SK-N-SH treated with all-trans-retinoic acid at 6 μM for 48 hours (cell line): ENCODE measurements around the gene MIPEP.

Experiments
- ATAC-seq: fragments of 200-7000 bp; cut with Tn5 transposase; 3 replicates; pipeline ENCODE4 v1.9.1; 2020; ENCODE audit warnings: mild to moderate bottlenecking, moderate library complexity
- ARNTL ChIP-seq: fragments of 450-650 bp; formaldehyde crosslinking; IDR thresholded peaks from 2 replicates; pipeline ENCODE4 v1.5.0; 2020; ENCODE audit warnings: low read depth, mild to moderate bottlenecking, moderate library complexity, borderline replicate concordance
- BACH2 ChIP-seq: fragments of 250-450 bp; sonication (Bioruptor Pico); IDR thresholded peaks from 2 replicates; pipeline ENCODE4 v1.9.0; 2021; ENCODE audit warnings: mild to moderate bottlenecking, borderline replicate concordance
- CREB5 ChIP-seq: fragments of 250-450 bp; sonication (Bioruptor Pico); IDR thresholded peaks from 2 replicates; pipeline ENCODE4 v1.5.1; 2020; ENCODE audit warnings: low read depth, mild to moderate bottlenecking, moderate library complexity
- CSDC2 ChIP-seq: fragments of 250-450 bp; sonication (Bioruptor Pico); IDR thresholded peaks from 2 replicates; pipeline ENCODE4 v1.5.0; 2020; ENCODE audit warnings: mild to moderate bottlenecking, moderate library complexity
- CSRNP3 ChIP-seq: fragments of 250-450 bp; sonication (Bioruptor Pico); IDR thresholded peaks from 2 replicates; pipeline ENCODE4 v1.5.1; 2021; ENCODE audit warnings: mild to moderate bottlenecking, moderate library complexity
- ESRRG ChIP-seq: fragments of 250-450 bp; sonication (Bioruptor Pico); IDR thresholded peaks from 2 replicates; pipeline ENCODE4 v1.6.1; 2021; ENCODE audit warnings: mild to moderate bottlenecking
- GLIS3 ChIP-seq: fragments of 250-450 bp; sonication (Bioruptor Pico); IDR thresholded peaks from 2 replicates; pipeline ENCODE4 v1.5.0; 2020; ENCODE audit warnings: mild to moderate bottlenecking, moderate library complexity
- ISL1 ChIP-seq: fragments of 250-450 bp; sonication (Bioruptor Pico); IDR thresholded peaks from 2 replicates; pipeline ENCODE4 v2.1.2; 2022; ENCODE audit warnings: mild to moderate bottlenecking, moderate library complexity
- OSR1 ChIP-seq: fragments of 250-450 bp; sonication (Bioruptor Pico); IDR thresholded peaks from 2 replicates; pipeline ENCODE4 v1.8.0; 2022; ENCODE audit warnings: moderate library complexity, mild to moderate bottlenecking, inconsistent platforms
- POU6F1 ChIP-seq: fragments of 250-450 bp; sonication (Bioruptor Pico); IDR thresholded peaks from 2 replicates; pipeline ENCODE4 v1.8.0; 2021; ENCODE audit warnings: low read depth, mild to moderate bottlenecking, moderate library complexity, borderline replicate concordance
- PPARA ChIP-seq: fragments of 250-450 bp; sonication (Bioruptor Pico); IDR thresholded peaks from 2 replicates; pipeline ENCODE4 v1.5.0; 2020; ENCODE audit warnings: mild to moderate bottlenecking, borderline replicate concordance
- RARB ChIP-seq: fragments of 250-450 bp; sonication (Bioruptor Pico); IDR thresholded peaks from 2 replicates; pipeline ENCODE4 v1.8.0; 2021; ENCODE audit warnings: mild to moderate bottlenecking, moderate library complexity
- SNAI2 ChIP-seq: fragments of 250-450 bp; sonication (Bioruptor Pico); IDR thresholded peaks from 2 replicates; pipeline ENCODE4 v1.5.0; 2020; ENCODE audit warnings: mild to moderate bottlenecking, moderate library complexity
- TCF4 ChIP-seq: fragments of 250-450 bp; sonication (Bioruptor Pico); IDR thresholded peaks from 2 replicates; pipeline ENCODE4 v1.8.0; 2021; ENCODE audit warnings: mild to moderate bottlenecking, moderate library complexity, borderline replicate concordance
- TOX ChIP-seq: fragments of 250-450 bp; sonication (Bioruptor Pico); IDR thresholded peaks from 2 replicates; pipeline ENCODE4 v1.8.0; 2021; ENCODE audit warnings: mild to moderate bottlenecking, moderate library complexity, borderline replicate concordance
- ZC3H10 ChIP-seq: fragments of 250-450 bp; sonication (Bioruptor Pico); IDR thresholded peaks from 2 replicates; pipeline ENCODE4 v1.5.1; 2021; ENCODE audit warnings: mild to moderate bottlenecking, moderate library complexity
- ZFP3 ChIP-seq: fragments of 250-450 bp; sonication (Bioruptor Pico); IDR thresholded peaks from 2 replicates; pipeline ENCODE4 v1.5.0; 2020; ENCODE audit warnings: mild to moderate bottlenecking, moderate library complexity
- ZFP30 ChIP-seq: fragments of 450-650 bp; formaldehyde crosslinking; IDR thresholded peaks from 2 replicates; pipeline ENCODE4 v1.5.0; 2022; ENCODE audit warnings: mild to moderate bottlenecking, moderate library complexity
- ZNF70 ChIP-seq: fragments of 450-650 bp; formaldehyde crosslinking; IDR thresholded peaks from 2 replicates; pipeline ENCODE4 v1.5.0; 2020; ENCODE audit warnings: mild to moderate bottlenecking, moderate library complexity
- ZNF8 ChIP-seq: fragments of 450-650 bp; formaldehyde crosslinking; IDR thresholded peaks from 2 replicates; pipeline ENCODE4 v1.5.0; 2020; ENCODE audit warnings: mild to moderate bottlenecking, moderate library complexity
- TF ChIP-seq, protein P1 (sequence below): fragments of 250-450 bp; sonication (Bioruptor Pico); IDR thresholded peaks from 2 replicates; pipeline ENCODE4 v1.8.0; 2020; ENCODE audit warnings: mild to moderate bottlenecking, moderate library complexity, borderline replicate concordance

The MIPEP gene

DNA sequence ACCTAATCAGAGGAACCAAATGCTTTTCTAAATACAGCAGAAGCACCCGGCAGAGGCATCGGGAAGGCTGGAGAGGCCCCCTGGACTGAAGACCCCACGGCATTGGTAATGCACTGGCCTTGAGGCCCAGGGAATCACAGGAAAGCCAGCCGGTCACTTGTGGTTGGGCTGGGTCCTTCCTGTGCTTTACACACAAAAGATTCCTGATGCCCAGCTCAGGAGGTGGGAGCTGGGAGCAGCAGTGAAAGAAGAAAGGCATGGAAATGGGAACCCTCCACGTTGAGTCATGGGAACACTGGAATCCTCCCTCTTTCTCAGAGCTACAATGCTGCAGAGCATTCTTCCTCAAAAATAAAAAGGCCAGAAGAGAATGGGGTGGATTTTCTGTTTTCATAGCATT, 192.6 kb downstream of the MIPEP start:
- no peak for ATAC-seq
- TF ChIP-seq ZNF70 (no peak), ISL1 (CRISPR knock-in tag) (no peak), GLIS3 (no peak), ARNTL (no peak), TCF4 (CRISPR knock-in tag) (no peak), ZFP30 (CRISPR knock-in tag) (no peak), RARB (CRISPR knock-in tag) (no peak), ZFP3 (no peak), TOX (CRISPR knock-in tag) (no peak)

DNA sequence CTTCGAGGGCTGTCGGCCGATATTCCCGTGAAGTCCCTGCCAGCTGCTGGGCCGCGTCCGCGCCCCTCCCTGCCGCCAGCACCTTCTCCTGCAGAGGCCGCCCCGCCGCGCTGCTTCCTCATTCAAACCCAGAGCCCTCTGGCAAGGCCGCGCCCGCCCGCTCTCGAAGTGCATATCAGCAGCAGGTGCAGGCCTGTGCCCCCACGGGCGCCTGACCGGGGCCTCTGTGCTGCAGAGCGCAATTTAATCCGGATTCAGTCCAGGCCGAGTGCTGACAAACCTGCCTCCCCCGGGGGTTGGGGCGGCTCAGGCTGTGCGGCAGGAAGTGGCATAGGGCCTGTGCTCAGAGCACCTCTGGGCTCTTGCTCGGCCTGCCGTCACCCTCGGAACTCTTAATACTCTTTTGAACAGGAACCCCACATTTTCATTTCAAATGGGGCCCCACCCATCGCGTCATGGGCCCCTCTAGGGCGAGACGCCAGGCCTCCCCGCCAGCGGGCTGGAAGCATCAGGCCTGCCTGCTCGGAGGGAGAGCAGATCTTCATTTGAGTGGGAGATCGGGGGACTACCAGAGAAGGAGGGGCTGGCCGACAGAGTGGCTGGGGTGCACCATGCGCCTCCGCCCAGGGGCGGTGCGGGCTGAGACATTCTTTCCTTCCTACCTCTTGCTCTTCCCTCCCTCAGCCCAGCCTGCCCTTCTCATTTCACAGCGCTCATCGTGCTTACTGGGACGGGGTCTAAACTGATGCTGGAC, 193.3 kb downstream of the MIPEP start:
- TF ChIP-seq ZC3H10 (CRISPR knock-in tag) (no peak), BACH2 (CRISPR knock-in tag) (no peak), ZFP30 (CRISPR knock-in tag) (no peak), RARB (CRISPR knock-in tag) (no peak), PPARA (CRISPR knock-in tag) (no peak), ESRRG (CRISPR knock-in tag) (no peak), TOX (CRISPR knock-in tag) (no peak), OSR1 (CRISPR knock-in tag) (no peak), CSDC2 (no peak), CSRNP3 (CRISPR knock-in tag) (no peak), CREB5 (CRISPR knock-in tag) (no peak), POU6F1 (no peak), ARNTL (no peak), SNAI2 (CRISPR knock-in tag) (no peak), TCF4 (CRISPR knock-in tag) (no peak), ISL1 (CRISPR knock-in tag) (no peak)
- TF ChIP-seq, protein P1, sequence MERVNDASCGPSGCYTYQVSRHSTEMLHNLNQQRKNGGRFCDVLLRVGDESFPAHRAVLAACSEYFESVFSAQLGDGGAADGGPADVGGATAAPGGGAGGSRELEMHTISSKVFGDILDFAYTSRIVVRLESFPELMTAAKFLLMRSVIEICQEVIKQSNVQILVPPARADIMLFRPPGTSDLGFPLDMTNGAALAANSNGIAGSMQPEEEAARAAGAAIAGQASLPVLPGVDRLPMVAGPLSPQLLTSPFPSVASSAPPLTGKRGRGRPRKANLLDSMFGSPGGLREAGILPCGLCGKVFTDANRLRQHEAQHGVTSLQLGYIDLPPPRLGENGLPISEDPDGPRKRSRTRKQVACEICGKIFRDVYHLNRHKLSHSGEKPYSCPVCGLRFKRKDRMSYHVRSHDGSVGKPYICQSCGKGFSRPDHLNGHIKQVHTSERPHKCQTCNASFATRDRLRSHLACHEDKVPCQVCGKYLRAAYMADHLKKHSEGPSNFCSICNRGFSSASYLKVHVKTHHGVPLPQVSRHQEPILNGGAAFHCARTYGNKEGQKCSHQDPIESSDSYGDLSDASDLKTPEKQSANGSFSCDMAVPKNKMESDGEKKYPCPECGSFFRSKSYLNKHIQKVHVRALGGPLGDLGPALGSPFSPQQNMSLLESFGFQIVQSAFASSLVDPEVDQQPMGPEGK (CRISPR knock-in tag) = no peak
- ATAC-seq = no peak

GRCh38 chr13:23695196-23695595, 194.0 kb downstream of the MIPEP start:
- TF ChIP-seq TOX (CRISPR knock-in tag) = no peak
- TF ChIP-seq ZNF70 = no peak
- no peak for TF ChIP-seq POU6F1
- TF ChIP-seq ZNF8 = no peak
- ATAC-seq = no peak

- ATAC-seq = no peak
- TF ChIP-seq CSRNP3 (CRISPR knock-in tag) (no peak), ZFP30 (CRISPR knock-in tag) (no peak), CSDC2 (no peak), OSR1 (CRISPR knock-in tag) (no peak), RARB (CRISPR knock-in tag) (no peak), ESRRG (CRISPR knock-in tag) (no peak), ZC3H10 (CRISPR knock-in tag) (no peak), ZNF8 (no peak), POU6F1 (no peak), BACH2 (CRISPR knock-in tag) (no peak)
- TF ChIP-seq, all 23 proteins: peak for 0
Observed at GRCh38 chr13:23692816-23693215, 196.4 kb downstream of the MIPEP start.
